ENCODE measurements around the gene TRANK1.
"Not testable (repeated sequence)": the region's sequence is repeated elsewhere in the genome, so short reads cannot be mapped to it uniquely, and the experiment has no call there.

TRANK1 gene

DNA sequence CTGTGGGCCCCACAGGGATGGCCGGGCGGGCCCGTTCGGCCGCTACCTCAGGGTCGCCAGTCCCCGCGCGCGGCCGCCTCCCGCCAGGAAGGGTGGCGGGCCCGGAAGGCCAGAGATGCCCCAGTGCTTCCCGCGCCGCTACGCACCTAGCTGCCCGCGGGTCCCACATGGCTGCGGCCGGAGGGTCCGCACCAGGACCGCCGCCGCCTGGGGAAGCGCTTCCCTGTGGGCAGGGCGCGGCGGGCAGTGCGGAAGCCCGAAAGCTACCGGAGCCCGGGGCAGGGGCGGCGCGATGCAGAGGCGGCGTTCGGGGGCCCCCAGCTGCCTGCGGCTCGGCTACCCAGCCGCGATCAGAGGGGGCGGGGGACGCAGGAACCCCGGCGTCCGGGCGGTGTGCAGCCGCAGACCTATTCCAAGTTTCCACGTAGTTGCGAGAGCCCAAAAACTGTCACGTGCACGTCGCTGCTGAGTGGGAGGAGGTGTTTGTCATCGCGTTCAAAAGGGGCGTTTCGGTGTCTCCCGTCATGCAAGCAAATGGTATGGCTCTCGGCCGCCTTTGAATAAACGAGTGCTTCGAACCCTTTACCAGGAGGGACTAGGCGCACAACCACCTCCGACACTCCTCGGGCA, at the start of gene TRANK1:
TRANK1 (minus strand) TSS at position 414 of the 630 bp plus-strand sequence; CDS start at position 169, 245 bp downstream.
- DNase-seq = peak; percentile 24

DNA sequence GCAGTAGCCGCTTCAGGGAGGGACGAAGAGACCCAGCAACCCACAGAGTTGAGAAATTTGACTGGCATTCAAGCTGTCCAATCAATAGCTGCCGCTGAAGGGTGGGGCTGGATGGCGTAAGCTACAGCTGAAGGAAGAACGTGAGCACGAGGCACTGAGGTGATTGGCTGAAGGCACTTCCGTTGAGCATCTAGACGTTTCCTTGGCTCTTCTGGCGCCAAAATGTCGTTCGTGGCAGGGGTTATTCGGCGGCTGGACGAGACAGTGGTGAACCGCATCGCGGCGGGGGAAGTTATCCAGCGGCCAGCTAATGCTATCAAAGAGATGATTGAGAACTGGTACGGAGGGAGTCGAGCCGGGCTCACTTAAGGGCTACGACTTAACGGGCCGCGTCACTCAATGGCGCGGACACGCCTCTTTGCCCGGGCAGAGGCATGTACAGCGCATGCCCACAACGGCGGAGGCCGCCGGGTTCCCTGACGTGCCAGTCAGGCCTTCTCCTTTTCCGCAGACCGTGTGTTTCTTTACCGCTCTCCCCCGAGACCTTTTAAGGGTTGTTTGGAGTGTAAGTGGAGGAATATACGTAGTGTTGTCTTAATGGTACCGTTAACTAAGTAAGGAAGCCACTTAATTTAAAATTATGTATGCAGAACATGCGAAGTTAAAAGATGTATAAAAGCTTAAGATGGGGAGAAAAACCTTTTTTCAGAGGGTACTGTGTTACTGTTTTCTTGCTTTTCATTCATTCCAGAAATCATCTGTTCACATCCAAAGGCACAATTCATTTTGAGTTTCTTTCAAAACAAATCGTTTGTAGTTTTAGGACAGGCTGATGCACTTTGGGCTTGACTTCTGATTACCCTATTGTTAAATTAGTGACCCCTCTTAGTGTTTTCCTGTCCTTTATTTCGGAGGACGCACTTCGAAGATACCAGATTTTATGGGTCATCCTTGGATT, 48.8 kb upstream of the TRANK1 start, which contains the start of gene MLH1:
MLH1 (plus strand) TSS at position 193 of the 958 bp plus-strand sequence; CDS start at position 223, 30 bp downstream.
- DNase-seq = no peak

DNA sequence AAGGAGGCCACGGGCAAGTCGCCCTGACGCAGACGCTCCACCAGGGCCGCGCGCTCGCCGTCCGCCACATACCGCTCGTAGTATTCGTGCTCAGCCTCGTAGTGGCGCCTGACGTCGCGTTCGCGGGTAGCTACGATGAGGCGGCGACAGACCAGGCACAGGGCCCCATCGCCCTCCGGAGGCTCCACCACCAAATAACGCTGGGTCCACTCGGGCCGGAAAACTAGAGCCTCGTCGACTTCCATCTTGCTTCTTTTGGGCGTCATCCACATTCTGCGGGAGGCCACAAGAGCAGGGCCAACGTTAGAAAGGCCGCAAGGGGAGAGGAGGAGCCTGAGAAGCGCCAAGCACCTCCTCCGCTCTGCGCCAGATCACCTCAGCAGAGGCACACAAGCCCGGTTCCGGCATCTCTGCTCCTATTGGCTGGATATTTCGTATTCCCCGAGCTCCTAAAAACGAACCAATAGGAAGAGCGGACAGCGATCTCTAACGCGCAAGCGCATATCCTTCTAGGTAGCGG, 48.0 kb upstream of the TRANK1 start, which contains the start of gene EPM2AIP1:
EPM2AIP1 (minus strand) TSS at position 326 of the 520 bp plus-strand sequence; CDS start at position 272, 54 bp downstream.
- no peak for DNase-seq

DNA sequence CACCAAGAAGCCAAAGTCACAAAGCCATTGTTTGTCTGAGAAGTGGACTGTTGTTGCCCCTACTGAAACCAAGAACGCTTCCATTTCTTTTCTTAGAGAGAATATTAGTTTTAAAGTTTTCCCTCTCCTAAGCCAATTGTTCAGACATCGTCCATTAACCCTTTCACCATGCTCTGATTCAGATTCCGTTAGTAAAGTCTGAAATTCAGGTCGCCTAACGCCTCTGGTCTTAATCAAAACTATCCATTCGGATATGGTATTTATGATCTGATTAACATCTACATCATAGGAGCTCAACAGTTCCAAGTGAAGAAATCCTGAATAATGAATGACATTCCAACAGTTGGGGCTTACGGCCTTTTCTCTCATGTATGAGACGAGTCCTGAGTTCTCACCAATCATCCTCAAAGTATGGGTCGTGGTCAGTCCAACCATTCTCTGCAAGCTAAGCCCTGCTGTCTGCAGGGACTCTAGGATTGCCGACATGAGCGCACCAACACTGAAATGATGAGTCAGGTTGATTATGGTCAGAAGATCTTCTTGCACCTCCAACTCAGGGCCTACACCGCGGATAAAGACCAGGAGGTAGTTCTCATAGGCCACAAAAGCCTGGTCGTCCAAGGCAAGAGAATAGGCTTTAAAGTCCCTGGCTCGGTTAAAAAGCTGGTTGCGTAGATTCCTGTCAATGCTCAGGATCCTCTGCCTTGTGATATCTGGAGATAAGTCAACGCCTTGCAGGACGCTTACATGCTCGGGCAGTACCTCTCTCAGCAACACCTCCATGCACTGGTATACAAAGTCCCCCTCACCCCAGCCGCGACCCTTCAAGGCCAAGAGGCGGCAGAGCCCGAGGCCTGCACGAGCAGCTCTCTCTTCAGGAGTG, 47.3 kb upstream of the TRANK1 start:
- no peak for DNase-seq

DNA sequence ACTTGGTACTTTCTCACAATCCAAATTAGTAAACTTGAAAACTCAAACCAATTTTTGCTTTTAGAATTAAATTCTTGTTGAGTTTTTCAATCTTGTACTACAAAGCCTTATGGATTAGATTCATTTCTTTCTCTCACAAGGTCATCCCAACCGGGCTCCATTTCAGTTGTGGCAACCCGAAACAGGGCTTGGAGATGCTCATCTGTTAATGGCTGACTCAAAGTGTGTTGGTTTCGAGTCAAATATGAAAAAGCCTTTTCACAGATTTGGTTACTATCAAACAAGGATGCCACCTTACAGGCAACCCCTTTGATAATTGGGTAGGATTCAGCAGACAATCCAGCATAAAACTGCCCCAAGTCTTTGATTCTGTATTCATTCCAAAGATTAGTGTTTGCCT, 46.3 kb upstream of the TRANK1 start:
- DNase-seq = no peak

DNA sequence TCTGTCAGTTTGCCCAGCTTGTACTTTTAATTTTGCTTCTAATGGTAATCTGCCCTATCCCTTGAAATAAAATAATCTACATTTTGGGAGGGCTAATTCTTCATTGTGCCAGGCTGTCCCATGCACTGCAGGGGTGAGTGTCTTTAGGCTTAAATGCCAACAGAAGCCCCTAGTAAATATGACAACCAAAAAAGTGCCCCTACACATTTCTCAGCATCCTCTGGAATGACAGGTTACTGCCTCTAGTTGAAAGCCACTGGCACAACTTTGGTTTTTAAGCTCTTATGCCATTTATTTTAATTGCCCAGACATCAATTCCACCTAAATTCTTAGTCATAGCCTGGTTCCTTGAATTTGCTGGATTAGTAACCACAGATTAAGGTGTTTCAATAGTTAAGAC, 44.7 kb upstream of the TRANK1 start:
- DNase-seq = no peak

DNA sequence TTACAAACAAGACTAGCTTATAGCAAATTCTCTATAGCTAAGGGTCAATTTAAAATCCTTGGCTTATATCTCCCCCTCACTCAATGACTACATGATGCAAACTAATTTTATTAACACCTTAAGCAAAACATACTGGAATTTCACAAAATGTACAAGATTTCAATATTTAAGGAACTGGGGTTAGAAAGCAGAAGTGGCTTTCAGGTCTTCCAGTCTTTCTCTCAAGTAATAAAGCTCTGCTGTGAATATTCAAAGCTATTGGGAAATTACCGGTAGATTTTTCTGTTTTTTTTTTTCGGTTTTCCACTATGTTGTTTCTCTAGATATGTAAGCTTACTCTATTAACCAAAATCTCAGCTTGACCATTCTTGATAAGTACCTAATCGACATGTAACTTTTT, 44.2 kb upstream of the TRANK1 start:
- no peak for DNase-seq

DNA sequence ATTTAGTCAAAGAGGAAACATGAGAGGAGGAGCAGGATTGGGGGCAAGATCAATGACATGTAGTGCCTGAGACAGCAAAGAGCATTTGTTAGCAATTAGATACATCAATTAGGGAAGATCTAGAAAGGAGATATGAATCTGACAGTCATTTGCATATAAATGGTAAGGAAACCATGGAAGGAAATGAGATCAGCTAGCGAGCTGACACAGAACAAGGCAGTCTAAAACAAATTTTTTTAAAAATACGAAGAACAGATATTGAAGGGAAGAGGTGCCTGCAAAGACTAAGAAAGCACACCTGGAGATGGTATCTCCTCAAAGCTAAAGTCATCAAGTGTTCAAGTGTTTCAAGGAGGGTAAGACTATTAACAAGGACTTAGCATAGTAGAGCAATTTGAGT, 43.5 kb upstream of the TRANK1 start:
- no peak for DNase-seq

DNA sequence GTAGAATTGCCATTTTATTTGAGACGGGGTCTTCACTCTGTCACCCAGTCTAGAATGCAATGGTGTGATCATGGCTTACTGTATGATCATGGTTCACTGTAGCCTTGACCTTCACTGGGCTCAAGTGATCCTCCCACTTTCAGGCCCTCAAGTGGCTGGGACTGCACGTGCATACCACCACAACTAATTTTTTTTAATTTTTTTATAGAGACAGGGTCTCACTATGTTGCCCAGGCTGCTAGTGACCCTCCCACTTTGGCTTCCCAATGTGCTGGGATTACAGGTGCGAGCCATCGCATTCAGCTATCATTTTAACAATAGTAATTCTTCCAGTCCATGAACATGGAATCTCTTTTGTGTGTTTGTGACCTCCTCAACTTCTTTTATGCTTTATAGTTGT, 36.2 kb upstream of the TRANK1 start:
- no peak for DNase-seq

DNA sequence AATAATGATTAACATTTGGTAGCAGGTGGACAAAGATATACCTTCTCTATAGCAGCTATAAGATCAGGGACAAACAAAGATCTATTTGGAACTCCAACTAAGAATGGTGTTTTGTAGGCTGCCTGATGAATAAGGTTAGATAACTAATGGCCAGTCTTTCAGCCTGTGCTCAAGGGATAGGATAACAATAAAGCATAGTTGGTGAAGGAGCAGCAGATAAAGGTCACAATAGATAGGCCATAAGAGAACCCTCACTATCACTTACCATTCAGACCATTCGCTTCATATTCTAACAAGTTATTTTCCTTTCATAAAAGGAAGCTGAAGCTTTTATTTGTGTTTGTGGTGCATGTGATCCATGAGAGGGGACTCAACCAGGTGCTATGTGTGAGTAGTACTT, 28.3 kb upstream of the TRANK1 start:
- no peak for DNase-seq

DNA sequence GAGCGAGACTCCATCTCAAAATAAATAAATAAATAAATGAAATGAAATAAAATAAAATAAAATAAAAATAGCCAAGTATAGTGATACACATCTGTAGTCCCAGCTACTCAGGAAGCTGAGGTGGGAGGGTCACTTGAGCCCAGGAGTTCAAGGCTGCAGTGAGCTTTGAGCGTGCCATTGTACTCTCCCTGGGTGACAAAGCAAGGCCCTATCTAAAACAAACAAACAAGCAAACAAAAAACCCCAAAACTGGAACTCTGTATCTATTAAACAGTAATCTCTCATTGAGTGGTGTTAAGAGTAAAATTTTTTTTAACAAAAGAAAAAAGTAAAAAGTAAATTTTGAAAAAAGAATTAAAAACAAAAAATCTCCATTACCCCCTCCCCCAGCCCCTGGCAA, 27.3 kb upstream of the TRANK1 start:
- DNase-seq = no peak

DNA sequence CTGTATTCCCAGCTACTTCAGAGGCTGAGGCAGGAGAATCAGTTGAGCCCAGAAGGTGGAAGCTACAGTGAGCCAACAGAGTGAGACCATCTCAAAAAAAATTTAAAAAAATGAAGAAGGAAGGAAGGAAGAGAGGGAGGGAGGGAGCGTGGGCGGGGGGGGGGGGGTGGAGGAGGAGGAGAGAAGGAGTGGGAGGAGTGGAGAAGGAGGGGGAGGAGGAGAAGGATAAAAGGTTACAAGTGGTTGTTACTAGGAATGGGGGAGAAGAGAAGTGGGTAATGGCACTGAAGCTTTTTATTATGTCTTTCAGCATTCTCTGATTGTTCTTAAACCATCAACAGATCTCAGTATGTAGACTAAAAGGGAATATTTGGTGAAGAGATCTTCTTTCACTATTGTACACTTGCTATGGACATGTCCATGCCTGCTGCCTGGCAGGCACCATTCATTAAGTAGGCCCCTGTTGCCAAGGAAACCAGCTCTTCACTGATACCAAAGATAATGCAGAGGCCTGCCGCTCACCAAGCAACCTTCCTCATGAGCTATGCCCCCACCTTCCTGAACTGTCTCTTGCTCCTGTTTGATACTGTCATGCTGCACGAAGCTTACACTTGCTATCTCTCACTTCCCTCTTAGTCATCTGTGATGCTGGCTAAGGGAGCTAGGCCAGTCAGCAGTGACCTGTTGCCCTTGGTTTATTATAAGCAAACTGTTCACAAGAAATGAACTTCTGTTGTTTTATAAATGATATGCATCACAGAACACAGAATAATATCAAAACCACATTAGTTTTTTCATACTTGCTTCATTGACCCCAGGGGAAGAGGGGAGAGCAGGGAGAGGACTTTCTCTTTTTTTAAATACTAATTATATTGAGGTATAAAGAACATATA, 24.9 kb upstream of the TRANK1 start:
- peak; percentile 96 for DNase-seq

DNA sequence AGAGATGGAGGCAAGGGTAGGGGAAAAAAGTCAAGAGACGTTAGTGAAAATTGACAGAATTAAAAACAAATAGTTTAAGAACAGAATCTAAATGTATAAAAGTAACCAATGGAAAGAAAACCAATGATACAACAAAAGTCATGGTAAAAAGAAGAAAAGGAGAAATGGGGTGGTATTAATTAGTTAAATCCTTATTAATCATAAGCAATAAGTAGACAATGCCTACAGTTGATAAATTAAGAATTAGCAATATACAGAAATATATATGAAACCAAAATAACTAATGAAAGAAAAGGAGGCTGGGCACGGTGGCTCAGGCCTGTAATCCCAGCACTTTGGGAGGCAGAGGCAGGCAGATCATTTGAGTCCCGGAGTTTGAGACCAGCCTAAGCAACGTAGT, 24.2 kb upstream of the TRANK1 start:
- no peak for DNase-seq

DNA sequence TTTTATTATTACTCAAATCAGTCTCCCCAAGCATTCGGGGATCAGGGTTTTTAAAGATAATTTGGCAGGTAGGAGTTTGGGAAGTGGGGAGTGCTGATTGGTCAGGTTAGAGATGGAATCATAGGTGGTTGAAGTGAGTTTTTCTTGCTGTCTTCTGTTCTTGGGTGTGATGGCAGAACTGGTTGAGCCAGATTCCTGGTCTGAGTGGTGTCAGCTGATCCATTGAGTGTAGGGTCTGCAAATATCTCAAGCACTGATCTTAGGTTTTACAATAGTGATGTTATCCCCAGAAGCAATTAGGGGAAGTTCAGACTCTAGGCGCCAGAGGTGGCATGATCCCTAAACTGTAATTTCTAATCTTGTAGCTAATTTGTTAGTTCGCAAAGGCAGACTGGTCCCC, 20.6 kb upstream of the TRANK1 start:
- peak; percentile 40 for DNase-seq

DNA sequence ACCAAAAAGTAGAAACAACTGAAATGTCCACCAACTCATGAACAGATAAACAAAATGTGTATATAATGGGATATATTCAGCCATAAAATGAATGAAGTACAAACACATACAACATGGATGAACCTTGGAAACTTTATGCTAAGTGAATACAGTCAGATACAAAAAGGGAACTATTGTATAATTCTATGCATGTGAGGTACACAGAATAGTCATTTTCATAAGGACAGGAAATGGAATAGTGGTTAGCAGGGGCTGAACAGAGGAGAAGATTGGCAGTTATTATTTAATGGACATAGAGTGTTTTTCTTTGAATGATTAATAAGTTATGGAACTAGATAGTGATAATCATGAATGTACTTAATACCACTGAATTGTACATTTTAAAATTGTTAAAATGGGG, 20.0 kb upstream of the TRANK1 start:
- DNase-seq = no peak

DNA sequence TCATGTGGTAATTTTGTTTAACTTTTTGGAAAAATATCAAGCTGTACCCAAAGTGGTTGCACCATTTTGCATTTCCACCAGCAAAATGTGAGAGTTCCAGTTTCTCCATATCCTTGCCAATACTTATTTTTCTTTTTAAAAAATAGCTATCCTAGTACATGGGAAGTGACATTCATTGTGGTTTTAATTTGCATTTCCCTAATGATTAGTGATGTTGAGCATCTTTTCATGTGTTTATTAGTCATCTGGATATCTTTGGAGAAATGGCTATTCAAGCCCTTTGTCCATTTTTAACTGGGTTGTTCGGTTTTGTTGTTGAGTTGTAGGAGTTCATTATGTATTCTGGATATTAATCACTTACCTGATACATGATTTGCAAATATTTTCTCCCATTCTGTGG, 19.5 kb upstream of the TRANK1 start:
- DNase-seq = no peak

DNA sequence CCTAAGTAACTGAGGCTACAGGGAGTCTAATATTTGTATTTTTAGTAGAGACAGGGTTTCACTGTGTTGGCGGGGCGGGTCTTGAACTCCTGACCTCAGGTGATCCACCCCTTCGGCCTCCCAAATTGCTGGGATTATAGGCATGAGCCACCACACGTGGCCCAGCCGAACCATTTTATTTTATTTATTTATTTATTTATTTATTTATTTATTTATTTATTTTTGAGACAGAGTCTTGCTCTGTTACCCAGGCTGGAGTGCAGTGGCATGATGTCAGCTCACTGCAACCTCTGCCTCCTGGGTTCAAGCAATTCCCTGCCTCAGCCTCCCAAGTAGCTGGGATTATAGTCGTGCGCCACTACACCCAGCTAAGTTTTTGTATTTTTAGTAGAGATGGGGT, 18.2 kb upstream of the TRANK1 start:
- DNase-seq = not testable (repeated sequence)

DNA sequence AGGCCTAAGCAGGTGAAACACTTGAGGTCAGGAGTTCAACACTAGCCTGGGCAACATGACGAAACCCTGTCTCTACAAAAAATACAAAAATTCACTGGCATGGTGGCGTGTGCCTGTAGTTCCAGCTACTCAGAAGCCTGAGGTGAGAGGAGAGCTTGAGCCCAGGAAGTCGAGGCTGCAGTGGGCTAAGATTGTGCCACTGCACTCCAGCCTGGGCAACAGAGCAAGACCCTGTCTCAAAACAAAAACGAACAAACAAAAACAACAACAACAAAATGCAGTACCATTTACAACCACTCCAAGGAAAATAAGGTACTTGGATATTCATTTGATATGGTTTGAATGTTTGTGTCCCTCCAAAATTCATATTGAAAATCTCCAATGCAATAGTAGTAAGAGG, 15.6 kb upstream of the TRANK1 start:
- DNase-seq = no peak

DNA sequence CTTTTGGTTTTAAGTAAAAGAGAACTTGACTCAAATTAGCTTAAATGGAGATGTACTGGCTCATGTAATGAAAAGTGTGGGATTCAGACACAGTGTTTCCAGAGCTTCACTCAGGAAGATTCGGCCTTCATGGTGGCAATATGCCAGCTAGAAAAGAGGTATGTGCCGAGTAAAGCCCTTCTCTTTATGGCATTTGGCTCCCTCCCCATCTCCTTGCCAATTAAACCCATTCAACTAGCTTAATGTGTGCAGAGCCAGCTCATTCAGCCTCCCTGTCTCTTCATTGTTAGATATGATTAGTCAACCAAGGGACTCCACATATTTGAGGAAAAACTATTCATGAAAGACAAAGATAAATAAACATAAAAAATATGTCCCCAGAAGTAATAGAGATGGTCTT, 15.0 kb upstream of the TRANK1 start:
- DNase-seq = no peak

DNA sequence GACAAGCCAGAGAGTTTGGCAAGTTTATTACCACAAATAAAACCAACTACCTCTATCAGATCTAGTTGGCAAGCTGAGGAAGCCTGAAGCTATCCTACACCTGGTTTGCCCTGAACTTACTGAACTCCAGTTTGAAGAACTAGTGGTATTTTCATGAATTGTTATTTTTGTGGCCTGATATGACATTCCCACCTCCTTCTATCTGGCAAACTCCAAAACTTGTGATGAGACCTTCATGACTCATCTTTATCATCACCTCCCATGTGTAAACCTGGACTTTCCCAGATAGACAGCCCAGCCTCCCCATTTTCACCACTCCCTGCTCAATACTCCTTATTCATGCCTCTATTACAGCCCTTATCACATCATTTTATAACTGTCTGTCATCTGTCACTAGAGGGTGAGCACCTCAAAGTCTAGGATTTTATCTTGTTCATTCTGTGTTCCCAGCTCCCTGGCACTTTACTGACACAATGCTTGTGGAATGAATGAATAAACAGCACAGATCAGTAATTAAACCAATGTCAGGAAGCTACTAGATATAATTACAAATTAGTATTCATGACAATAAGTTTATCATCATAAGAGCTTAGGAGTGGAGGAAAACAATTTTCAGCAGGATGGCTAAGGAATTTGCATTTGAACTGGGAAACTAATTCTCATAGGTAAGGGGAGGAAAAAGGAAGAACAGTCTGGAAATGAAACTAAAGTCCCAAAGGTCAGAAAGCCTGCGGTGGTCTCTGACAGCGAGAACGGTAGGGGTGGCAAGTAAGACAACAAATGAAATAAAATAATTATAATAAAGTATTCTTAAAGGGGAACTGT, 13.2 kb upstream of the TRANK1 start:
- no peak for DNase-seq

DNA sequence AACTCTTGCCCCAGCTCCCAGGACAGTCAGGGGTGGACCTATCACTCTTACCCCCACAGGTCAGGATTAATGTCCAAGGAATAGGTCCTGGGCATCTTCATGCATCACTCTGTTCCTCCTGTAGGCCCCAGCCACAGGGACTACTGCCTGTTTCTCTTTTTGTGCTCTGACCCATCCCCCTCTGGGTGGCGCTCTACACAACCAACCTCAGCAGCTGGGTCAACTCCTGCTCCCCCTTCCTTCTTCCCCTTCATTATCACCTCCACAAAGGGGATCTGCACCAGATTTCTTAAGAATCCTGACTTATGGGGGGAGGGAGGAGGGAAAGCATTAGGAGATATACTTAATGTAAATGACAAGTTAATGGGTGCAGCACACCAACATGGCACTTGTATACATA, 12.2 kb upstream of the TRANK1 start:
- no peak for DNase-seq

Data from NCI-H510A (cell line).